B cell (primary cell): ENCODE data around the gene ATP10A. TPM values are rescaled to one million over a fixed set of nuclear protein-coding genes. Genes with fewer than 3 reads are reported as not detected.

Source experiments
- ATAC-seq: fragments of 200-7000 bp; cut with Tn5 transposase; one replicate; pipeline ENCODE4 v1.10.0; 2021; ENCODE audit warnings: low read depth, mild to moderate bottlenecking, moderate number of reproducible peaks, moderate library complexity
- CTCF ChIA-PET: fragments of 350-600 bp; sonication (Branson Sonifier 250); formaldehyde crosslinking; loops from one replicate; lab custom pipeline; 2021; ENCODE audit warnings: antibody characterized with exemption, inconsistent platforms; lab: Charles Lee
- POLR2A ChIA-PET: fragments of 350-600 bp; sonication (Branson Sonifier 250); formaldehyde crosslinking; loops from one replicate; lab custom pipeline; 2021; ENCODE audit warnings: antibody characterized with exemption; lab: Charles Lee
- DNase-seq: peaks from one replicate; pipeline ENCODE4 v3.0.0; 2013
- H2AFZ ChIP-seq: 2 replicates; pipeline ENCODE4 v1.6.1; 2012; ENCODE audit warnings: mild to moderate bottlenecking, low read depth, low read length; ENCODE audit not compliant: insufficient read depth, poor library complexity, severe bottlenecking
- H3K27ac ChIP-seq, 2 donors: 1 replicate in 1 of 2; 2 replicates in 1 of 2; pipeline ENCODE4 v1.5.1; 2012 to 2013; ENCODE audit warnings: low read length in 2 of 2, mild to moderate bottlenecking in 2 of 2, moderate library complexity in 1 of 2
- H3K27me3 ChIP-seq, 4 experiments: fragments of 200-600 bp in 1 of 4; sonication (generic) in 1 of 4; replicated peaks in 1 of 4; 1 replicate in 2 of 4; 2 replicates in 2 of 4; pipeline versions ENCODE4 v1.6.1 to v1.7.0; 2013 to 2016; ENCODE audit warnings: low read length in 3 of 4, mild to moderate bottlenecking in 2 of 4, mixed read lengths in 1 of 4, moderate library complexity in 1 of 4; ENCODE audit not compliant: insufficient read depth in 4 of 4, control insufficient read depth in 3 of 4; ENCODE audit errors: control extremely low read depth in 1 of 4
- H3K36me3 ChIP-seq, 2 experiments: replicated peaks in 1 of 2; 1 replicate in 1 of 2; 2 replicates in 1 of 2; pipeline versions ENCODE4 v1.6.1 to v1.7.1; 2013; ENCODE audit warnings: low read length in 1 of 2; ENCODE audit not compliant: insufficient read depth in 2 of 2, control insufficient read depth in 1 of 2; ENCODE audit errors: control extremely low read depth in 1 of 2, extremely low read depth in 1 of 2
- H3K4me1 ChIP-seq, 2 donors: fragments of 200-600 bp in 1 of 2; sonication (generic) in 1 of 2; 1 replicate in 1 of 2; 2 replicates in 1 of 2; pipeline versions ENCODE4 v1.5.1 to v1.6.1; 2013 to 2017; ENCODE audit warnings: low read length in 2 of 2; ENCODE audit not compliant: control insufficient read depth in 2 of 2, insufficient read depth in 2 of 2
- H3K4me2 ChIP-seq: replicated peaks from 2 replicates; pipeline ENCODE3; 2012; ENCODE audit warnings: mild to moderate bottlenecking, low read depth, low read length; ENCODE audit not compliant: poor library complexity, severe bottlenecking
- H3K4me3 ChIP-seq, 5 experiments: fragments of 200-600 bp in 1 of 5; sonication (generic) in 1 of 5; 1 replicate in 3 of 5; 2 replicates in 2 of 5; pipeline versions ENCODE4 v1.5.1 to v1.7.0; 2011 to 2016; ENCODE audit warnings: low read length in 4 of 5, mild to moderate bottlenecking in 4 of 5, low read depth in 2 of 5, control low read depth in 1 of 5, moderate library complexity in 1 of 5; ENCODE audit not compliant: insufficient read depth in 1 of 5; ENCODE audit errors: control extremely low read depth in 1 of 5, extremely low read depth in 1 of 5
- H3K79me2 ChIP-seq: fragments of 200-600 bp; sonication (generic); one replicate; pipeline ENCODE4 v1.6.0; 2016; ENCODE audit warnings: low read length; ENCODE audit not compliant: control insufficient read depth, insufficient read depth
- H3K9ac ChIP-seq: fragments of 200-600 bp; sonication (generic); 2 replicates; pipeline ENCODE4 v1.6.1; 2017; ENCODE audit warnings: mild to moderate bottlenecking, low read length, moderate library complexity
- H3K9me3 ChIP-seq, 3 donors: one replicate each; pipeline versions ENCODE4 v1.6.1 to v1.7.1; 2013; ENCODE audit warnings: low read length in 2 of 3; ENCODE audit not compliant: control insufficient read depth in 2 of 3, insufficient read depth in 1 of 3; ENCODE audit errors: control extremely low read depth in 1 of 3
- H4K20me1 ChIP-seq: 2 replicates; pipeline ENCODE4 v1.6.0; 2012; ENCODE audit warnings: mild to moderate bottlenecking, low read length; ENCODE audit not compliant: insufficient read depth, control insufficient read depth, poor library complexity, severe bottlenecking
- H3K27ac Mint-ChIP-seq: one replicate; pipeline ENCODE4 v1.8.0; 2021; ENCODE audit warnings: mixed read lengths
- H3K27me3 Mint-ChIP-seq: one replicate; pipeline ENCODE4 v1.8.0; 2021; ENCODE audit warnings: mixed read lengths
- H3K4me1 Mint-ChIP-seq: one replicate; pipeline ENCODE4 v1.8.0; 2021; ENCODE audit warnings: mixed read lengths
- H3K4me3 Mint-ChIP-seq: one replicate; pipeline ENCODE4 v1.8.0; 2021; ENCODE audit warnings: mixed read lengths
- H3K9me3 Mint-ChIP-seq: one replicate; pipeline ENCODE4 v1.8.0; 2022; ENCODE audit warnings: mixed read lengths; ENCODE audit not compliant: insufficient read depth
- EZH2 ChIP-seq: IDR thresholded peaks from 2 replicates; pipeline ENCODE4 v1.6.1; 2012; ENCODE audit warnings: borderline replicate concordance, low read depth, mild to moderate bottlenecking, moderate library complexity, low read length; ENCODE audit not compliant: insufficient read depth, poor library complexity, severe bottlenecking
- WGBS: methylation state at CpG from one replicate; pipeline ENCODE4 v1.1.5; 2013; ENCODE audit warnings: missing lambda C conversion rate; ENCODE audit not compliant: insufficient coverage; 5-methylcytosine and 5-hydroxymethylcytosine counted together
- intact Hi-C: fragments of 100-400 bp; cut with micrococcal nuclease; formaldehyde crosslinking; loops from one replicate; pipeline ENCODE4 v1.10.0; 2022
- polyA plus RNA-seq: library from polyadenylated mRNA; depleted of rRNA; stranded (reverse); fragments of >200 nt; gene quantifications from 2 replicates; pipeline ENCODE4 v1.2.3, GENCODE V29; 2012
- total RNA-seq, 2 donors: library from RNA; stranded (reverse); fragments of 120-200 nt in 1 of 2; gene quantifications; 1 replicate in 1 of 2; 2 replicates in 1 of 2; pipeline versions ENCODE4 v1.2.3 to v1.2.4, GENCODE V29; 2013 to 2022
- TF ChIP-seq, protein P1 (sequence below): fragments of 200-600 bp; IDR thresholded peaks from one replicate; pipeline ENCODE4 v1.8.0; 2022; ENCODE audit warnings: antibody characterized with exemption, mild to moderate bottlenecking

The ATP10A gene
- total and polyA plus RNA-seq, 2 donors (not counting 1 experiment from before 2014, with no cell fraction given): 0.21 to 0.22 TPM

DNA sequence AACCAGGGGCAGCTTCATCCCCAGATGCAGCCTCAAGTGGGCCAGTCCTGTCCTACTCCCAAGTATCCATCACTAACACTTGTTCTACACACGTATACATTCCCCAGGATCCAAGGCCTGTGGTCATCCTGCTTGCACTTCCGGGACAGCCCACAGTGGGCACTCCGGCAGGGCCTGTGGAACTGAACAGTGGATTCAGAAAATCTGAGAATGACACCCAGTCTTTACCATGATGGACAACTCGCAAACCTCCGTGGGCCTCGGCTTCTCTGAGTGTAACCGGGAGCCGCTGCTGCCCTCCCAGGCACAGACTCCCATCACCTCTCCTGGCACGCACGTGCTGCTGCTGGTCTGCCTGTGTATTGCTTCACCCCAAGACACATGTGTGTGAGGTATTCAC is 59.6 kb downstream of the ATP10A start:
- H3K4me2 ChIP-seq: peak overlapping the region; percentile 48
- peaks cover 35 to 50% of the 10 kb centered on the region in 2 donors for H3K4me1 ChIP-seq
- H4K20me1 ChIP-seq: no peaks in the 10 kb centered on the region
- 92% methylated on average over 8 of the region's 10 CpGs for WGBS
- no peak overlapping the region for H2AFZ ChIP-seq
- H3K27ac Mint-ChIP-seq: no peak overlapping the region
- H3K36me3 ChIP-seq: no peaks in the 10 kb centered on the region
- H3K79me2 ChIP-seq: no peaks in the 10 kb centered on the region
- ATAC-seq (no peak), DNase-seq (no peak)
- CTCF ChIA-PET: no interaction called here
- H3K4me3 ChIP-seq: no peak overlapping the region
- intact Hi-C loops: no loop called here
- H3K4me3 Mint-ChIP-seq: peak overlapping the region; percentile 35
- H3K9me3 Mint-ChIP-seq: no peaks in the 10 kb centered on the region
- H3K4me1 Mint-ChIP-seq: peaks cover 21% of the 10 kb centered on the region
- no peak overlapping the region for H3K9ac ChIP-seq
- H3K27me3 ChIP-seq: peaks cover 0 to 10% (median 3%) of the 10 kb centered on the region in 4 experiments
- H3K27me3 Mint-ChIP-seq: peaks cover 34% of the 10 kb centered on the region
- POLR2A ChIA-PET: no interaction called here
- TF ChIP-seq, protein P1, sequence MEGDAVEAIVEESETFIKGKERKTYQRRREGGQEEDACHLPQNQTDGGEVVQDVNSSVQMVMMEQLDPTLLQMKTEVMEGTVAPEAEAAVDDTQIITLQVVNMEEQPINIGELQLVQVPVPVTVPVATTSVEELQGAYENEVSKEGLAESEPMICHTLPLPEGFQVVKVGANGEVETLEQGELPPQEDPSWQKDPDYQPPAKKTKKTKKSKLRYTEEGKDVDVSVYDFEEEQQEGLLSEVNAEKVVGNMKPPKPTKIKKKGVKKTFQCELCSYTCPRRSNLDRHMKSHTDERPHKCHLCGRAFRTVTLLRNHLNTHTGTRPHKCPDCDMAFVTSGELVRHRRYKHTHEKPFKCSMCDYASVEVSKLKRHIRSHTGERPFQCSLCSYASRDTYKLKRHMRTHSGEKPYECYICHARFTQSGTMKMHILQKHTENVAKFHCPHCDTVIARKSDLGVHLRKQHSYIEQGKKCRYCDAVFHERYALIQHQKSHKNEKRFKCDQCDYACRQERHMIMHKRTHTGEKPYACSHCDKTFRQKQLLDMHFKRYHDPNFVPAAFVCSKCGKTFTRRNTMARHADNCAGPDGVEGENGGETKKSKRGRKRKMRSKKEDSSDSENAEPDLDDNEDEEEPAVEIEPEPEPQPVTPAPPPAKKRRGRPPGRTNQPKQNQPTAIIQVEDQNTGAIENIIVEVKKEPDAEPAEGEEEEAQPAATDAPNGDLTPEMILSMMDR: no peak
- H3K9me3 ChIP-seq: peaks cover 0 to 7% (median 0%) of the 10 kb centered on the region in 3 donors
- no peak overlapping the region for H3K27ac ChIP-seq

DNA sequence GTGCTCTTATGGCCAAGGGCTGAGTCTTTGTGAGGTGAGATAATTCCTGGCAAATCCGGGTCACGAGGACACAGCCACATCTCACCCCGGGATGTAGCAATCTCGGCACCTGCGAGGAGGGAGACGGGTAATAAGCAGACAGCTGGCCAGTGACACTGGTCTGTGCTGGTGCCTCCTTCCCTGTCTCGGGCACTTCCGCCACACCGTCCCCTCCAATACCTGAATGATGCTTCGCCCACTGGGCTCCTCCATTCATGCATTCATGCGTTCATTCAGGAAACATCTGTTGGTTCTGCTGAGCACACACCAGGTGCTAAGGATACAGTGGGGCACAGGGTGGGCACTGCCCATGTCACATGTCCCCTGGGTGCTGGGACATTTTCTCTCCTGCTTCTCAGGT is 60.1 kb downstream of the ATP10A start:
- 28% methylated on average over 11 of the region's 11 CpGs for WGBS
- Histone ChIP-seq H3K9me3 (peaks cover 0 to 7% (median 0%) of the 10 kb centered on the region in 3 donors), H3K4me1 (peaks cover 40 to 55% of the 10 kb centered on the region in 2 donors), H3K36me3 (no peaks in the 10 kb centered on the region), H3K4me2 (peak overlapping the region; percentile 48), H3K27ac (peak overlapping the region in 1 of 2 donors; percentile 11), H3K79me2 (no peaks in the 10 kb centered on the region), H2AFZ (no peak overlapping the region), H3K9ac (no peak overlapping the region), H3K27me3 (peaks cover 0 to 15% (median 4%) of the 10 kb centered on the region in 4 experiments), H4K20me1 (no peaks in the 10 kb centered on the region), H3K4me3 (no peak overlapping the region)
- no peak for TF ChIP-seq EZH2
- TF ChIP-seq, protein P1: no peak
- ATAC-seq (peak; percentile 54), DNase-seq (peak; percentile 62)
- Mint-ChIP-seq H3K9me3 (no peaks in the 10 kb centered on the region), H3K27ac (no peak overlapping the region), H3K4me3 (peak overlapping the region; percentile 35), H3K27me3 (peaks cover 34% of the 10 kb centered on the region), H3K4me1 (peaks cover 21% of the 10 kb centered on the region)
- intact Hi-C loops: no loop called here
- ChIA-PET POLR2A (no interaction called here), CTCF (no interaction called here)
